Heart left ventricle (tissue), 13 donors: ENCODE results near the gene MUC7.

Experiments used
- POLR2A ChIP-seq, 2 donors: fragments of 450-650 bp; IDR thresholded peaks; one replicate each; pipeline ENCODE4 v1.6.1; 2017; ENCODE audit warnings: antibody characterized with exemption in 2 of 2, mild to moderate bottlenecking in 2 of 2, moderate library complexity in 2 of 2
- TF ChIP-seq, protein P1 (sequence below), 12 donors: fragments of 200-600 bp; sonication (generic) in 4 of 12; IDR thresholded peaks; one replicate each; pipeline versions ENCODE4 v1.5.0 to v1.8.0; 2018 to 2022; ENCODE audit warnings: antibody characterized with exemption in 12 of 12, mild to moderate bottlenecking in 5 of 12
- donor health status: ischemic (EF 13 %, LVEDD 7.1; RV severe dilation, severe dysfunction).
- donor health status: DM: no; HTN: yes; CAD: no.
- donor health status: DM: no; HTN: no; CAD: no.
- donor health status: ischemic (EF 25% LVEDD 6.9; RV normal size, moderate dysfunction).
- donor health status: ischemic (EF 25% LVEDD 5.7; RV mildly dilated, moderate dysfunction).
- donor health status: ischemic (EF 35%, LVEDD 5.7; RV mildly dilated, moderate dysfunction).
- donor health status: nonischemic (EF 11% LVEDD 7.7; RV severe dilation, severe dysfunction).
- donor health status: DM: yes; HTN: yes; CAD: no.
- donor health status: PGD.
- donor health status: ischemic (EF 29% LVEDD 5.4; RV normal size, mild dysfunction).
- donor health status: nonischemic (EF 23%, LVEDD 6.1; RV moderate dilation, normal function).

DNA sequence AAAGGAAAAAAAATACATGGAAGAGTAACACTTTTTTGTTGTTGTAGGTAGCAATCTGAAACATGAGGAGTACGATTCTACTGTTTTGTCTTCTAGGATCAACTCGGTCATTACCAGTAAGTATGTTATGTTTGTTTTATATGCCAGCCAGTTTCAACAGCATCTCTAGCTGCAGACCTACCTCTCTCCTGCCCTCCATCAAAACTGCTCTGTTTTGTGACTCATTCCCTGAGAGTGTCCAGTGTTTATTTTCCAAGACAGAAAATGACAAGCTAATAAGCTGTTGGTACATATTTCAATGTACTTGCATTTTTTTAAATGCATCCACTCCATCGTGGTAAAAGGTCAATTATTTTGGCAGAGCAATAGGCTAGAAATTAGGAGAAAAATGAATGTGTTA, 46.7 kb downstream of the MUC7 start:
- no peak for TF ChIP-seq POLR2A (IDR thresholded peaks at IDR 0.05)
- TF ChIP-seq, protein P1, sequence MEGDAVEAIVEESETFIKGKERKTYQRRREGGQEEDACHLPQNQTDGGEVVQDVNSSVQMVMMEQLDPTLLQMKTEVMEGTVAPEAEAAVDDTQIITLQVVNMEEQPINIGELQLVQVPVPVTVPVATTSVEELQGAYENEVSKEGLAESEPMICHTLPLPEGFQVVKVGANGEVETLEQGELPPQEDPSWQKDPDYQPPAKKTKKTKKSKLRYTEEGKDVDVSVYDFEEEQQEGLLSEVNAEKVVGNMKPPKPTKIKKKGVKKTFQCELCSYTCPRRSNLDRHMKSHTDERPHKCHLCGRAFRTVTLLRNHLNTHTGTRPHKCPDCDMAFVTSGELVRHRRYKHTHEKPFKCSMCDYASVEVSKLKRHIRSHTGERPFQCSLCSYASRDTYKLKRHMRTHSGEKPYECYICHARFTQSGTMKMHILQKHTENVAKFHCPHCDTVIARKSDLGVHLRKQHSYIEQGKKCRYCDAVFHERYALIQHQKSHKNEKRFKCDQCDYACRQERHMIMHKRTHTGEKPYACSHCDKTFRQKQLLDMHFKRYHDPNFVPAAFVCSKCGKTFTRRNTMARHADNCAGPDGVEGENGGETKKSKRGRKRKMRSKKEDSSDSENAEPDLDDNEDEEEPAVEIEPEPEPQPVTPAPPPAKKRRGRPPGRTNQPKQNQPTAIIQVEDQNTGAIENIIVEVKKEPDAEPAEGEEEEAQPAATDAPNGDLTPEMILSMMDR (IDR thresholded peaks at IDR 0.05), result no peak
